Stimulated activated CD8-positive, alpha-beta memory T cell treated with anti-CD3 and anti-CD28 coated beads, Interleukin-4, amount 100 ng/mL, for 24 hours (primary cell): Measurements from ENCODE around the gene ZEB2.

ENCODE experiments used
- DNase-seq: peaks from one replicate; pipeline ENCODE4 v3.0.0-alpha.2; 2020; ENCODE audit warnings: low read depth

The ZEB2 gene

GRCh38 chr2:144495227-144496091, 24.5 kb downstream of the ZEB2 start:
- no peak for DNase-seq

GRCh38 chr2:144493027-144493809, 26.7 kb downstream of the ZEB2 start:
- no peak for DNase-seq

DNA sequence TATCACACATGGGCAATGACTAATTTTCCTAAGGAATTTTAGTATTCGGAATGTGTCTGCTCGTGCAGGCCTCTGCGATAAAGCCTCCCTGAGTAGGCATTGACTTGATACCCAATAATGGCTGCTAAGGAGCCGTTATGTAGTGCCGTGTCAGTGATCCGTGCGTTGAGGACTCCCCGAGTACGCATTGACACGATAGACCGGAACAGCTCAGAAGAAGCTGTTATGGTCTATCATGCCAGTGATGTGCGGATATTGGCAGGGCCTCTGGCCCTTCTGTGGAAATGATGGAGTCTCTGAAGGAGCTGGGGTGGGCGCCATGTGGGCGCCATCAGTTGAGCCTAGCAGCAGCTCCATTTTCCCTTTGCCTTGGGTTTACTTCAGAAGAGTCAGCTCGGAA, 29.1 kb downstream of the ZEB2 start:
- no peak for DNase-seq

DNA sequence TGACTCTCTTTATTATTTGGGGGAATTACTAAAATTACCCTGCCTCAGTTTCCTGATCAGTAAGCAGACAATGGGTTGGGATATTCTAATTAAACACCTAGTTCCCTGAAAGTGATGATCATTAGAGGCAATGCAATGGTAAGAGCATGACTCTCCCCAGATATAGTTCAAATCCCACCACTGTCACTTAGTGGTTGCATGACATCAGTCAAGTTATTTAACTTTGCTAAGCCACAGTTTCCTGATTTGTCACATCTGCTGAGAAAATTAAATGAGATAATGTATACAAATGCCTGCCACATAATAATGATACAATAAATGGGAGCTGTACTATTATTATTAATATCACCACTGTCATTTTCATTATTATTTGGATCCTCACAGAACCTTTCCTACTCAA, 29.9 kb downstream of the ZEB2 start:
- DNase-seq = no peak

GRCh38 chr2:144489315-144489916, 30.5 kb downstream of the ZEB2 start:
- no peak for DNase-seq

DNA sequence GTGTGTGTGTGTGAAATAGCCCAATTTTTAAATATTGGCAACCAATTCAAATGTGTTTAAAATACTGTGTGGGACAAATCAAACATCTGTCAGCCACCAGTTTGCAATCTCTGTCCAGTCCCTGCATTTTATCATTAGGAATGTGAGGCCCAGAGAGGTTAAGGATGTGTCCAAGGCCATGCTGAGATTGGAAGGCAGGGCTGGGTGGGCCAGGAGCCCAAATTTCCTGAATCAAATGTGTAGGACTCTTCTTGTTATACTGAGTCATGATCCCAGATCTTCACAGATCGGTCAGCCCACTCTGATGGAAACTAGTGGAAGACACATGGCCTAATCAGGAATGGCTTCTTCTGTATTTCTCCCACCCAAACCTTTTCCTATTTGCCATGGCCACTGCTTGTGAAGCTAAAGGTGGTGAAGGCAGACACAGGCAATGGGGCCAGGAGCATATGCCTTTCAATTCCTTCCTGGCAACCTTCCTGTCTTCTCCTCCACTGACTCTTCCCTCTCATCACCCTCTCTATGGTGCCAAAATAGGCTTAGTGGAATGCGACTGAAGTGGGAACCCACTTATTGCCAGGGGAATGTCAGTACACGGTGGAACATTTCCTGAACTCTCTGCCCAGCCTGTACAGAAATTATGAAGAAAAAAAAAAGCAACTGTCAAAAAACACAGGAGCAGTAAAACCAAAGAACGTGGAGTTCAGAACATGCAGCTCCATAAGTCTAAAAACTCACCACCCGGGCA, 35.5 kb downstream of the ZEB2 start:
- DNase-seq = no peak

DNA sequence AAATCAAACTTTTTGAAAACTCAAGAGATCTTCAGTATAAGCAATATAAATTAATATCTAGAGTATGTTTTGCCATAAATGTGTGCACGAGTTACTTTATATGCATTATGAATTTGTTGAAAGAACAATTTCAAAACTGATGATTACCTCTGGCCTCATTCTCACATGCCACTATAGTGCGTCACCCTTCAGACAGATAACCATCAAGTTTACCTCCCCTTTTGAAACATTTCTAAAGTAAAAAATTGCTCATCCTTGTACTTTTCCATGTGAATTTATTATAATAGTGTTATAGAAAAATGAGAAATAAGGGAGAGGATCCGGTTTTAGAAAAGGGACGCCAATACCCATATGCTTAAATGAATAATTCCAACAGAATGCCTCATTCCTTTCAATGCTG, 38.3 kb downstream of the ZEB2 start:
- DNase-seq = no peak

DNA sequence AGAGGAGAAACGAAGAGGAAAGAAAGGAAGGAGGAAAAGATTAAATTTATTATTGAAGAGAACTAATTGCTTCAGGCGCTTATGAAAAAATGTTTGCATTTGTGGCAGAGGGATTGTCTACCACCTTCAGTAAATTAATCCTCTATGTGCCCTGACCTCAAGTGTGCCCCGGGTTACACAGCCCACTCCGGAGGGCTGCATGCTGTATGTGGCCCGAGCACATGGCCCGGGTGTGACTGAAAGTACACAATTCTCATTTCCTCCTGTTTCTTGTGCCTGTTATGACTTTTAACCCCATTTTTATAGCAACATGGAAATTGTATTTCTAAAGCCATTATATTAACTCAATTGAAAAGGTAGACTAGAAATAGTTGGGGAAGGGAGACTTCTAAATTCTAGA, 38.8 kb downstream of the ZEB2 start:
- no peak for DNase-seq

GRCh38 chr2:144480285-144480684, 39.6 kb downstream of the ZEB2 start:
- DNase-seq = no peak

- no peak for DNase-seq
These were observed 40.3 kb downstream of the ZEB2 start for GRCh38 chr2:144479659-144480058.

DNA sequence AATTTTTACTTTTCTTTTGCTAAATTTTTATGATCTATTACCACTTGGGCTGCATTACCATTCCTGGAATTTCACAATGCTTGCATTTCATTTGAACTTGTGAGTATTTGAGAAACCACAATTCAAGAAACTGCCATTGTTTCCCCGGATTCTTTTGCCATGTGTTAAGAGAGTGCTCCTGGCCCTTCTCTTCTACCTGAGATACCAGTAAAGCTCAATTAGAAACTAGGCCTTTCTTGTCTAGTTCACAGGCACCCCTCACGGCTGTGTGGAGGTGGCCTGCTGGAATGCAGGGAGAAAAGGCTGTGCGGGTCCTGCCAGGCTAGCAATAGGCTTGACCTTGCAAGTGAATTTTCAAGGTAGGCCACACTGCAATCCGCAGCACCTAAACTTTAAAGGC, 40.8 kb downstream of the ZEB2 start:
- no peak for DNase-seq

GRCh38 chr2:144477957-144478311, 42.0 kb downstream of the ZEB2 start:
- DNase-seq = no peak

- DNase-seq = no peak
These were observed 42.5 kb downstream of the ZEB2 start for GRCh38 chr2:144477281-144477956.

GRCh38 chr2:144476682-144477081, 43.2 kb downstream of the ZEB2 start:
- no peak for DNase-seq

DNA sequence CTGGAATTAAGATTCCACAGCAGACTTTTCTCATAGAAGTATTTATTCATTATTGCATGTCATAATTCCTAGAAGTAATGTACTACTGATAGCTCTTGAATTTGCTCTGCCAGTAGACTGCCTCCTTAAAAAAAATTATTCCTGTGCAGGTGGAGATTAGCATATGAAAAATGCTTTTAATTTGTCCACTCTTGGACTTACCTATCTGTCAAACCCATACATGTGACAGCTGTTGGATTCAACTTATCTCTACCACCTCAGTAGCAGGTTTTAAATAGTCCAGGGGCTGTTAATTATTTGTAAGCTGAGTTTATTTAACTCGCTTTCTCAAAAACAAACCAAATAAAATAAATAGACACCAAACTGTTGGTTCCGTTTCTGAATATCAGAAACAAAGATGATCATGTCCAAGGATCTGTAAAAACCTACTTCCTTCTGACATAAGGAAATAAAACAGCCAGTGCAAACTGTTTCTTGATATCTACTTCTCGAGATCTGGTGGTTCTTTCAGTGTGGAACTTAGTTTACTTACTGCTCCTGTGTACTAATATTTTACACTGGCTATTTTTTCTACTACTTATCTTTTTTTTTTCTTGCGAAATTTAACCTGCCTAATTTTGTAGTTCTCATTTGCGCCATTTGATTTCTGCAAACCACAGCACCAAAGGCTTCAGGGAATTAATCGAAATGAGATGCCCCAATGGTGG, 44.2 kb downstream of the ZEB2 start:
- no peak for DNase-seq

- DNase-seq = no peak
These were observed 44.9 kb downstream of the ZEB2 start for GRCh38 chr2:144475044-144475443.

- DNase-seq = no peak
These were observed 45.9 kb downstream of the ZEB2 start for GRCh38 chr2:144474017-144474416.

DNA sequence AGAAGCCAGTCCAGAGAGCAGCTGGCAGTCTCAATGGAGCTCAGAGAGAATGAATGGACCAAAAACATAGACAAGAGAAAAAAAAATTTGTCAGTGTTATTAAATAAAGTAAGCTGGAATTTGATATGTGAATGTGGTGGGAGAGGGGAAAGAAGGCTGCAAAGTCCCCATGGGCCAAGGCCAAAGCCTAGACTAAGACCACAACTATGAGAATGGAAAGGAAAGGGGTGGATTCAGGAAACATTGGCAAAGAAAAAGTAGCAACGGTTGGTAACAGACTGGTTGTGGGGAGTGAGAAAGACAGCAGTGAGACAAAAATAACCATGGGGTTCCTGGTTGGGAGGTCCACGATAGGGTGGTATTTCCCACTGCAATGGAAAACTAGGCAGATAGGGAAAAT, 47.0 kb downstream of the ZEB2 start:
- no peak for DNase-seq

GRCh38 chr2:144472046-144472412, 47.9 kb downstream of the ZEB2 start:
- DNase-seq = no peak

GRCh38 chr2:144471305-144472045, 48.4 kb downstream of the ZEB2 start:
- DNase-seq = no peak
